IMR-90 (cell line): ENCODE results near the gene TCIRG1. TPM values are rescaled to one million over a fixed set of nuclear protein-coding genes. Genes with fewer than 3 reads are reported as not detected.

ENCODE experiments used
- ATAC-seq: fragments of 200-7000 bp; cut with Tn5 transposase; 2 replicates; pipeline ENCODE4 v1.9.1; 2020; ENCODE audit warnings: low read depth, mild to moderate bottlenecking, moderate library complexity
- BruUV-seq: library from RNA; stranded (reverse); fragments of 400-500 nt; replicated peaks from 2 replicates; lab custom pipeline; 2021; lab: Mats Ljungman, UMichigan
- CTCF ChIA-PET: fragments of 300-600 bp; formaldehyde crosslinking; extraction: SDS; loops from one replicate; lab custom pipeline; 2021; ENCODE audit warnings: antibody characterized with exemption; lab: Yijun Ruan, JAX
- POLR2A ChIA-PET: fragments of 300-600 bp; sonication (Branson Sonifier 250); formaldehyde crosslinking; loops from one replicate; lab custom pipeline; 2022; ENCODE audit warnings: antibody characterized with exemption; ENCODE audit not compliant: unreplicated experiment; lab: Charles Lee
- DNase-seq: peaks from one replicate; pipeline ENCODE4 v3.0.0; 2013
- H2AFZ ChIP-seq: replicated peaks from 2 replicates; pipeline ENCODE3; 2013; ENCODE audit warnings: low read length, mild to moderate bottlenecking; ENCODE audit not compliant: poor library complexity
- H2AK5ac ChIP-seq: 2 replicates; pipeline ENCODE4 v1.6.1; 2013; ENCODE audit warnings: low read depth, low read length, inconsistent platforms
- H2AK9ac ChIP-seq: replicated peaks from 2 replicates; pipeline ENCODE3; 2013; ENCODE audit warnings: mild to moderate bottlenecking, low read depth, low read length, moderate library complexity; ENCODE audit not compliant: poor library complexity
- H2BK120ac ChIP-seq: 2 replicates; pipeline ENCODE4 v1.6.1; 2013; ENCODE audit warnings: low read depth, low read length, inconsistent platforms
- H2BK15ac ChIP-seq: 3 replicates; pipeline ENCODE4 v1.6.1; 2013; ENCODE audit warnings: low read depth, low read length, inconsistent platforms
- H2BK20ac ChIP-seq: 2 replicates; pipeline ENCODE4 v1.6.1; 2013; ENCODE audit warnings: low read depth, mild to moderate bottlenecking, inconsistent platforms, low read length, moderate library complexity
- H2BK5ac ChIP-seq: 2 replicates; pipeline ENCODE4 v1.6.1; 2013; ENCODE audit warnings: mild to moderate bottlenecking, low read depth, low read length, inconsistent platforms; ENCODE audit not compliant: poor library complexity, severe bottlenecking
- H3K14ac ChIP-seq: replicated peaks from 2 replicates; pipeline ENCODE4 v1.6.1; 2013; ENCODE audit warnings: low read depth, low read length, inconsistent platforms
- H3K18ac ChIP-seq: 2 replicates; pipeline ENCODE4 v1.6.1; 2013; ENCODE audit warnings: low read depth, low read length, control low read depth
- H3K23ac ChIP-seq: 2 replicates; pipeline ENCODE4 v1.6.1; 2013; ENCODE audit warnings: low read depth, low read length, inconsistent platforms
- H3K27ac ChIP-seq: 2 replicates; pipeline ENCODE4 v1.5.1; 2013; ENCODE audit warnings: mild to moderate bottlenecking, control low read depth, low read length; ENCODE audit not compliant: insufficient read depth
- H3K27me3 ChIP-seq: 2 replicates; pipeline ENCODE4 v1.6.1; 2013; ENCODE audit warnings: low read length; ENCODE audit not compliant: control insufficient read depth, insufficient read depth
- H3K36me3 ChIP-seq: 2 replicates; pipeline ENCODE4 v1.6.1; 2013; ENCODE audit warnings: low read length, mixed read lengths; ENCODE audit not compliant: control insufficient read depth, insufficient read depth
- H3K4ac ChIP-seq: 2 replicates; pipeline ENCODE4 v1.6.1; 2013; ENCODE audit warnings: low read depth, low read length, inconsistent platforms
- H3K4me1 ChIP-seq: 2 replicates; pipeline ENCODE4 v1.6.1; 2013; ENCODE audit warnings: low read length, mixed read lengths; ENCODE audit not compliant: control insufficient read depth, insufficient read depth
- H3K4me2 ChIP-seq: 2 replicates; pipeline ENCODE4 v1.6.1; 2013; ENCODE audit warnings: low read depth, mild to moderate bottlenecking, control low read depth, low read length, moderate library complexity
- H3K4me3 ChIP-seq: 2 replicates; pipeline ENCODE4 v1.5.1; 2013; ENCODE audit warnings: low read depth, mild to moderate bottlenecking, control low read depth, low read length, moderate library complexity; ENCODE audit not compliant: insufficient read depth
- H3K56ac ChIP-seq: 2 replicates; pipeline ENCODE4 v1.6.1; 2013; ENCODE audit warnings: low read length, inconsistent platforms; ENCODE audit not compliant: insufficient read depth; ENCODE audit errors: extremely low read depth
- H3K79me1 ChIP-seq, 2 experiments: 2 replicates each; pipeline ENCODE4 v1.6.1; 2013; ENCODE audit warnings: low read length in 2 of 2, inconsistent platforms in 1 of 2, low read depth in 1 of 2
- H3K9ac ChIP-seq: 2 replicates; pipeline ENCODE4 v1.6.1; 2013; ENCODE audit warnings: low read depth, low read length, control low read depth
- H3K9me1 ChIP-seq: 2 replicates; pipeline ENCODE4 v1.6.1; 2013; ENCODE audit warnings: low read length, inconsistent platforms; ENCODE audit not compliant: insufficient read depth
- H3K9me3 ChIP-seq: 2 replicates; pipeline ENCODE4 v1.6.1; 2013; ENCODE audit warnings: low read length; ENCODE audit not compliant: control insufficient read depth, insufficient read depth
- H4K20me1 ChIP-seq: 2 replicates; pipeline ENCODE4 v1.6.1; 2013; ENCODE audit warnings: low read length, inconsistent platforms; ENCODE audit not compliant: insufficient read depth
- H4K5ac ChIP-seq: 2 replicates; pipeline ENCODE4 v1.6.1; 2013; ENCODE audit warnings: mild to moderate bottlenecking, low read depth, low read length, control low read depth
- H4K8ac ChIP-seq, 2 experiments: 2 replicates each; pipeline ENCODE4 v1.6.1; 2013; ENCODE audit warnings: low read depth in 2 of 2, low read length in 2 of 2, control low read depth in 1 of 2, inconsistent platforms in 1 of 2
- H4K91ac ChIP-seq: 2 replicates; pipeline ENCODE4 v1.6.1; 2013; ENCODE audit warnings: low read depth, low read length, inconsistent platforms; ENCODE audit not compliant: insufficient read depth
- CHD1 ChIP-seq: IDR thresholded peaks from 2 replicates; pipeline ENCODE4 v1.6.1; 2012; ENCODE audit warnings: low read depth, low read length, improper control_type of control experiment
- MAZ ChIP-seq: IDR thresholded peaks from 2 replicates; pipeline ENCODE4 v1.6.1; 2012; ENCODE audit warnings: low read depth, mild to moderate bottlenecking, low read length, improper control_type of control experiment, moderate library complexity, borderline replicate concordance
- RFX5 ChIP-seq: IDR thresholded peaks from 2 replicates; pipeline ENCODE4 v1.8.0; 2012; ENCODE audit warnings: low read depth, mild to moderate bottlenecking, low read length, moderate library complexity
- WGBS, 2 experiments: methylation state at CpG; one replicate each; pipeline versions ENCODE4 v1.1.5 to v1.1.7; 2013; ENCODE audit warnings: missing lambda C conversion rate in 2 of 2; ENCODE audit not compliant: insufficient read length in 1 of 2; ENCODE audit errors: extremely low coverage in 2 of 2; 5-methylcytosine and 5-hydroxymethylcytosine counted together
- dilution Hi-C: fragments of 300-500 bp; cut with HindIII; formaldehyde crosslinking; loops from one replicate; pipeline ENCODE4 v1.14.3; 2018; ENCODE audit warnings: low sequenced_read_pairs; ENCODE audit not compliant: unreplicated experiment
- in situ Hi-C: fragments of 300-500 bp; cut with MboI; formaldehyde crosslinking; loops from 3 replicates; pipeline ENCODE4 v1.14.3; 2019; ENCODE audit warnings: low sequenced_read_pairs, inconsistent platforms, mixed read lengths
- intact Hi-C: fragments of 100-400 bp; cut with micrococcal nuclease; formaldehyde crosslinking; loops from 2 replicates; pipeline ENCODE4 v1.10.0; 2022
- polyA plus RNA-seq, 3 experiments: library from polyadenylated mRNA; depleted of rRNA; stranded (reverse); fragments of >200 nt; gene quantifications; 2 replicates each; pipeline ENCODE4 v1.2.3, GENCODE V29; 2012; ENCODE audit warnings: low replicate concordance in 1 of 3
- total RNA-seq: library from RNA; depleted of rRNA; stranded (reverse); fragments of >200 nt; gene quantifications from 2 replicates; pipeline ENCODE4 v1.2.3, GENCODE V29; 2012
- TF ChIP-seq, protein P1 (sequence below): fragments of 150-350 bp; IDR thresholded peaks from 2 replicates; pipeline ENCODE4 v1.6.1; 2017; ENCODE audit warnings: mild to moderate bottlenecking, antibody characterized with exemption, low read length, low read depth

TCIRG1 gene
- total and polyA plus RNA-seq, 2 of the 4 experiments (the other 2 are of a cell fraction), result 25.3 to 117 TPM

DNA sequence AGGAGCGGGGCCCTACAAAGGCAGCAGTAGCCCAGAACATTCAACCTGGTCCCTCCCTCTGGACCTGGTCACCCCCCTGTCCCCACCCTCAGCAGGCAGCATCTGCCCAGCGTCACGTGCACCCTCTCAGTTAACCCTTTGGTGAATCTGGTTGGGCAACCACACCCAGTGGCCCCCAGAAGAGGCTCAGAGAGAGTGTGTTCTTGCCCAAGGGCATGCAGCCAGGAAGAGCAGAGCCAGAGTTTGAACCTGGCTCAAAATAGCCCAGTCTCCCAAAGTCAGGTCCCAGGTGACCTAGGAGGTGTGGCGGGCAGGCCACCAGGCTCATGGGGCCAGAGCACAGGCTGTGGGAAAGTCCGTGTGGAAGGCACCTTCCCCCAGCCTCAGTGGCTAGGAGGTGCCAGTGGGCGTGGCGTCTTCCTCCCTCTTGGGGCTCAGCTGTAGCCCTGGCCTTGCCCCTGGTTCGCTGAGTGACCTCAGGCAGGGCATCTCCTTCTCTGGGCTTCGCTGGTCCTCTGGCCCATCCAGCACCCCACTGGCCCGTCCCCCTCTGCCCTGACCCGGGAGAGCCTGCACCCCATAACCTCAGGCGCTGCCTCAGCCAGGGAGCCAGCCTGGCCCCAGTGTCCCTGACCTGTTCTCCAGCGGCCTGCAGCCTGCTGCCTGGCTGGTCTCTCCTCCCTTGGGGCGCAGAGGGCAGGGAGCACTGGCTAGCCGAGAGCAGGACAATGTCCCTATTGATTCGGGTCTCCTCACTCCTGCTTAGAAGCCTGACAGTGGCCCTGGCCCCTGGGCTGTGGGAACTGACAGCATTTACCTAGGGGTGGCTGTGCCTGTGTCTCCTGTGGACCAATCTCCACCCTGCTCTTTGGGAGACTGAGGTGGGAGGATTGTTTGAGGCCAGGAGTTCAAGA lies 21.7 kb upstream of the TCIRG1 start:
- BruUV-seq, result no TSS peak
- H3K4me1 ChIP-seq, result peaks cover 32% of the 10 kb centered on the region
- H3K18ac ChIP-seq, result no peak overlapping the region
- peaks cover 4% of the 10 kb centered on the region; the same call in 1 of the 2 replicates for H3K36me3 ChIP-seq
- peak overlapping the region; percentile 3; the same call in 1 of the 2 replicates for H4K91ac ChIP-seq
- H3K23ac ChIP-seq, result no peak overlapping the region
- no peak overlapping the region for H2BK5ac ChIP-seq
- H3K4me2 ChIP-seq, result no peak overlapping the region
- no peak overlapping the region for H3K14ac ChIP-seq
- H2BK120ac ChIP-seq, result no peak overlapping the region
- H2AK9ac ChIP-seq, result peak overlapping the region; percentile 70
- H3K56ac ChIP-seq, result no peak overlapping the region
- no peak overlapping the region for H3K27ac ChIP-seq
- H3K4ac ChIP-seq, result peak overlapping the region; percentile 27
- H3K9me3 ChIP-seq, result no peaks in the 10 kb centered on the region
- ChIA-PET CTCF (no interaction called here), POLR2A (no interaction called here)
- peak overlapping the region; percentile 57 for H2AFZ ChIP-seq
- in situ Hi-C loops (no loop called here), dilution Hi-C loops (no loop called here), intact Hi-C loops (no loop called here)
- DNase-seq (no peak), ATAC-seq (no peak)
- peaks cover 16 to 26% of the 10 kb centered on the region in 2 experiments; a peak in 3 of 4 replicates for H3K79me1 ChIP-seq
- no peak overlapping the region for H4K5ac ChIP-seq
- H3K9me1 ChIP-seq, result peaks cover 19% of the 10 kb centered on the region
- no peak overlapping the region for H3K9ac ChIP-seq
- H2BK15ac ChIP-seq, result no peak overlapping the region
- H3K27me3 ChIP-seq, result no peaks in the 10 kb centered on the region
- H4K20me1 ChIP-seq, result no peaks in the 10 kb centered on the region
- H4K8ac ChIP-seq, result no peak overlapping the region; a peak in 1 of 4 replicates
- H2BK20ac ChIP-seq, result no peak overlapping the region
- TF ChIP-seq, protein P1, sequence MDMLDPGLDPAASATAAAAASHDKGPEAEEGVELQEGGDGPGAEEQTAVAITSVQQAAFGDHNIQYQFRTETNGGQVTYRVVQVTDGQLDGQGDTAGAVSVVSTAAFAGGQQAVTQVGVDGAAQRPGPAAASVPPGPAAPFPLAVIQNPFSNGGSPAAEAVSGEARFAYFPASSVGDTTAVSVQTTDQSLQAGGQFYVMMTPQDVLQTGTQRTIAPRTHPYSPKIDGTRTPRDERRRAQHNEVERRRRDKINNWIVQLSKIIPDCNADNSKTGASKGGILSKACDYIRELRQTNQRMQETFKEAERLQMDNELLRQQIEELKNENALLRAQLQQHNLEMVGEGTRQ, result peak; percentile 25; the same call in 1 of the 2 replicates
- TF ChIP-seq RFX5, result no peak
- TF ChIP-seq CHD1, result no peak
- TF ChIP-seq MAZ, result no peak
- peak overlapping the region; percentile 74; the same call in 1 of the 2 replicates for H2AK5ac ChIP-seq
- WGBS, 2 experiments, result 77% methylated on average over 8 of the region's 16 CpGs; no CpG with 5 or more reads in 1 of the 2 experiments
- no peak overlapping the region for H3K4me3 ChIP-seq
